NK-92 (cell line): ENCODE measurements around the gene PTPRN.
A peak's percentile ranks its signal among the peaks of the same experiment; 100 is the strongest.

ENCODE experiments used
- DNase-seq: peaks from one replicate; lab custom pipeline; 2025; ENCODE audit not compliant: unreplicated experiment; lab: John Stamatoyannopoulos, UW

Gene PTPRN

GRCh38 chr2:219308142-219309101, 779 bp downstream of the PTPRN start:
- DNase-seq: no peak

- no peak for DNase-seq
Observed at GRCh38 chr2:219306047-219306446, 3.2 kb downstream of the PTPRN start.

GRCh38 chr2:219304223-219304622, 5.0 kb downstream of the PTPRN start:
- DNase-seq: no peak

GRCh38 chr2:219302412-219302968, 6.7 kb downstream of the PTPRN start:
- DNase-seq: no peak

GRCh38 chr2:219300022-219300421, 9.2 kb downstream of the PTPRN start:
- DNase-seq: no peak

GRCh38 chr2:219299372-219299760, 9.8 kb downstream of the PTPRN start:
- DNase-seq: no peak

GRCh38 chr2:219298759-219299371, 10.3 kb downstream of the PTPRN start:
- DNase-seq: peak; percentile 7

- DNase-seq: no peak
Observed at GRCh38 chr2:219297766-219298456, 11.3 kb downstream of the PTPRN start.

GRCh38 chr2:219296631-219297391, 12.4 kb downstream of the PTPRN start:
- no peak for DNase-seq

GRCh38 chr2:219296142-219296541, 13.1 kb downstream of the PTPRN start:
- no peak for DNase-seq

GRCh38 chr2:219294356-219295351, 14.5 kb downstream of the PTPRN start:
- DNase-seq: peak; percentile 7

GRCh38 chr2:219293736-219294231, 15.4 kb downstream of the PTPRN start:
- no peak for DNase-seq

GRCh38 chr2:219292616-219293015, 16.6 kb downstream of the PTPRN start:
- DNase-seq: no peak

GRCh38 chr2:219291910-219292490, 17.2 kb downstream of the PTPRN start:
- DNase-seq: no peak

- DNase-seq: no peak
Observed at GRCh38 chr2:219291394-219291793, 17.8 kb downstream of the PTPRN start.

GRCh38 chr2:219290381-219291171, 18.6 kb downstream of the PTPRN start:
- DNase-seq: no peak

- DNase-seq: no peak
Observed at GRCh38 chr2:219289537-219290361, 19.5 kb downstream of the PTPRN start.
